ENCODE results near the gene RNASE1. TPM values are rescaled to one million over a fixed set of nuclear protein-coding genes. Genes with fewer than 3 reads are reported as not detected.

RNASE1 gene
- total and polyA plus RNA-seq, 10 of the 15 experiments (the other 5 are each of a cell fraction or from before 2014, with no cell fraction given) = 0.11 to 0.72 (median 0.38) TPM; not detected in 7

DNA sequence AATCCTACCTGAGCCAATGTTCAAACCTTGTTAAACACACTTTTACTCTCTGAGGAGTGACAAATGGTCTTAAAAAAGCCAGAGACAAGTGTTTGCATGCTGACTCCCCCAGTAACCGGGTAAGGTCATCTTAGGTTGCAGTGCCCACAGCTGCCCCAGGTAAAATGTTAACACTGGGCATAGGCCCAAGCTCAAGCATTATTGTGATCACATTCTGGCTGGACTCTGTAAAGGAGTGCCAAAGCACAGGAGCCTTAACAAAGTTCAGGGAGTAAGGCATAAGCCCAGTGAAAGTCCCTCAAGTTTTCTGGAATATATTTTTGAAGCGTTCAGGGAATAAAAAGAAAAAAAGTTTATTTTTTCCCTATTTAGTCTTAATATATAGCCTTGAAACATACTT lies 48.3 kb downstream of the RNASE1 start:
- H3K79me2 ChIP-seq (ENCODE audit: control insufficient read depth, insufficient read depth, low read length) = no peaks in the 10 kb centered on the region
- H3K4me3 ChIP-seq = no peak overlapping the region
- H4K20me1 ChIP-seq (ENCODE audit: control insufficient read depth, insufficient read depth) = no peaks in the 10 kb centered on the region
- H3K9ac ChIP-seq (ENCODE audit: control insufficient read depth, insufficient read depth, low read length) = no peak overlapping the region
- CTCF ChIA-PET = interaction anchor here (0.6 to 1.8 kb wide), 3 partner anchors 101 to 243 kb away, joined by 3 read pairs; no protein-coding TSS in a partner anchor
- POLR2A ChIA-PET = no interaction called here
- H3K4me1 ChIP-seq (ENCODE audit: control insufficient read depth, insufficient read depth, low read length) = no peaks in the 10 kb centered on the region
- H3K27ac ChIP-seq (ENCODE audit: control insufficient read depth, insufficient read depth) = no peak overlapping the region
- no peak for FAIRE-seq
- no peak overlapping the region for H3K4me2 ChIP-seq (ENCODE audit: control insufficient read depth, insufficient read depth)
- no peak for TF ChIP-seq PML (IDR thresholded peaks at IDR 0.05; ENCODE audit: low read length)
- TF ChIP-seq TCF12 (IDR thresholded peaks at IDR 0.05; ENCODE audit: low read depth, low read length) = no peak
- TF ChIP-seq, protein P1, sequence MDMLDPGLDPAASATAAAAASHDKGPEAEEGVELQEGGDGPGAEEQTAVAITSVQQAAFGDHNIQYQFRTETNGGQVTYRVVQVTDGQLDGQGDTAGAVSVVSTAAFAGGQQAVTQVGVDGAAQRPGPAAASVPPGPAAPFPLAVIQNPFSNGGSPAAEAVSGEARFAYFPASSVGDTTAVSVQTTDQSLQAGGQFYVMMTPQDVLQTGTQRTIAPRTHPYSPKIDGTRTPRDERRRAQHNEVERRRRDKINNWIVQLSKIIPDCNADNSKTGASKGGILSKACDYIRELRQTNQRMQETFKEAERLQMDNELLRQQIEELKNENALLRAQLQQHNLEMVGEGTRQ (IDR thresholded peaks at IDR 0.05; ENCODE audit: borderline replicate concordance, low read depth, low read length) = no peak
- TF ChIP-seq, protein P2, sequence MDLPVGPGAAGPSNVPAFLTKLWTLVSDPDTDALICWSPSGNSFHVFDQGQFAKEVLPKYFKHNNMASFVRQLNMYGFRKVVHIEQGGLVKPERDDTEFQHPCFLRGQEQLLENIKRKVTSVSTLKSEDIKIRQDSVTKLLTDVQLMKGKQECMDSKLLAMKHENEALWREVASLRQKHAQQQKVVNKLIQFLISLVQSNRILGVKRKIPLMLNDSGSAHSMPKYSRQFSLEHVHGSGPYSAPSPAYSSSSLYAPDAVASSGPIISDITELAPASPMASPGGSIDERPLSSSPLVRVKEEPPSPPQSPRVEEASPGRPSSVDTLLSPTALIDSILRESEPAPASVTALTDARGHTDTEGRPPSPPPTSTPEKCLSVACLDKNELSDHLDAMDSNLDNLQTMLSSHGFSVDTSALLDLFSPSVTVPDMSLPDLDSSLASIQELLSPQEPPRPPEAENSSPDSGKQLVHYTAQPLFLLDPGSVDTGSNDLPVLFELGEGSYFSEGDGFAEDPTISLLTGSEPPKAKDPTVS (IDR thresholded peaks at IDR 0.05; ENCODE audit: low read depth, low read length) = no peak
- no peak for TF ChIP-seq ESRRA (IDR thresholded peaks at IDR 0.05; ENCODE audit: low read length)
- TF ChIP-seq, protein P3, sequence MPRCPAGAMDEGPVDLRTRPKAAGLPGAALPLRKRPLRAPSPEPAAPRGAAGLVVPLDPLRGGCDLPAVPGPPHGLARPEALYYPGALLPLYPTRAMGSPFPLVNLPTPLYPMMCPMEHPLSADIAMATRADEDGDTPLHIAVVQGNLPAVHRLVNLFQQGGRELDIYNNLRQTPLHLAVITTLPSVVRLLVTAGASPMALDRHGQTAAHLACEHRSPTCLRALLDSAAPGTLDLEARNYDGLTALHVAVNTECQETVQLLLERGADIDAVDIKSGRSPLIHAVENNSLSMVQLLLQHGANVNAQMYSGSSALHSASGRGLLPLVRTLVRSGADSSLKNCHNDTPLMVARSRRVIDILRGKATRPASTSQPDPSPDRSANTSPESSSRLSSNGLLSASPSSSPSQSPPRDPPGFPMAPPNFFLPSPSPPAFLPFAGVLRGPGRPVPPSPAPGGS (IDR thresholded peaks at IDR 0.05; ENCODE audit: borderline replicate concordance, insufficient read depth, low read depth, low read length, poor library complexity, severe bottlenecking) = no peak
- TF ChIP-seq, protein P4, sequence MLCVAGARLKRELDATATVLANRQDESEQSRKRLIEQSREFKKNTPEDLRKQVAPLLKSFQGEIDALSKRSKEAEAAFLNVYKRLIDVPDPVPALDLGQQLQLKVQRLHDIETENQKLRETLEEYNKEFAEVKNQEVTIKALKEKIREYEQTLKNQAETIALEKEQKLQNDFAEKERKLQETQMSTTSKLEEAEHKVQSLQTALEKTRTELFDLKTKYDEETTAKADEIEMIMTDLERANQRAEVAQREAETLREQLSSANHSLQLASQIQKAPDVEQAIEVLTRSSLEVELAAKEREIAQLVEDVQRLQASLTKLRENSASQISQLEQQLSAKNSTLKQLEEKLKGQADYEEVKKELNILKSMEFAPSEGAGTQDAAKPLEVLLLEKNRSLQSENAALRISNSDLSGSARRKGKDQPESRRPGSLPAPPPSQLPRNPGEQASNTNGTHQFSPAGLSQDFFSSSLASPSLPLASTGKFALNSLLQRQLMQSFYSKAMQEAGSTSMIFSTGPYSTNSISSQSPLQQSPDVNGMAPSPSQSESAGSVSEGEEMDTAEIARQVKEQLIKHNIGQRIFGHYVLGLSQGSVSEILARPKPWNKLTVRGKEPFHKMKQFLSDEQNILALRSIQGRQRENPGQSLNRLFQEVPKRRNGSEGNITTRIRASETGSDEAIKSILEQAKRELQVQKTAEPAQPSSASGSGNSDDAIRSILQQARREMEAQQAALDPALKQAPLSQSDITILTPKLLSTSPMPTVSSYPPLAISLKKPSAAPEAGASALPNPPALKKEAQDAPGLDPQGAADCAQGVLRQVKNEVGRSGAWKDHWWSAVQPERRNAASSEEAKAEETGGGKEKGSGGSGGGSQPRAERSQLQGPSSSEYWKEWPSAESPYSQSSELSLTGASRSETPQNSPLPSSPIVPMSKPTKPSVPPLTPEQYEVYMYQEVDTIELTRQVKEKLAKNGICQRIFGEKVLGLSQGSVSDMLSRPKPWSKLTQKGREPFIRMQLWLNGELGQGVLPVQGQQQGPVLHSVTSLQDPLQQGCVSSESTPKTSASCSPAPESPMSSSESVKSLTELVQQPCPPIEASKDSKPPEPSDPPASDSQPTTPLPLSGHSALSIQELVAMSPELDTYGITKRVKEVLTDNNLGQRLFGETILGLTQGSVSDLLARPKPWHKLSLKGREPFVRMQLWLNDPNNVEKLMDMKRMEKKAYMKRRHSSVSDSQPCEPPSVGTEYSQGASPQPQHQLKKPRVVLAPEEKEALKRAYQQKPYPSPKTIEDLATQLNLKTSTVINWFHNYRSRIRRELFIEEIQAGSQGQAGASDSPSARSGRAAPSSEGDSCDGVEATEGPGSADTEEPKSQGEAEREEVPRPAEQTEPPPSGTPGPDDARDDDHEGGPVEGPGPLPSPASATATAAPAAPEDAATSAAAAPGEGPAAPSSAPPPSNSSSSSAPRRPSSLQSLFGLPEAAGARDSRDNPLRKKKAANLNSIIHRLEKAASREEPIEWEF (IDR thresholded peaks at IDR 0.05; ENCODE audit: insufficient replicate concordance, low read depth, low read length) = no peak
- no peak for TF ChIP-seq POLR2A (IDR thresholded peaks at IDR 0.05; ENCODE audit: low read depth, low read length)
- no peak for TF ChIP-seq JUNB (IDR thresholded peaks at IDR 0.05)
- TF ChIP-seq SMAD5 (IDR thresholded peaks at IDR 0.05; ENCODE audit: low read depth) = no peak
- TF ChIP-seq SMARCA5 (IDR thresholded peaks at IDR 0.05) = no peak
- TF ChIP-seq ZZZ3 (IDR thresholded peaks at IDR 0.05; ENCODE audit: control insufficient read depth, insufficient read length, low read depth) = no peak
- no peak for TF ChIP-seq RCOR1 (conservative IDR thresholded peaks at IDR 0.05; ENCODE audit: low read depth, low read length)
- TF ChIP-seq ZSCAN29 (IDR thresholded peaks at IDR 0.05) = no peak
- TF ChIP-seq CBX5 (IDR thresholded peaks at IDR 0.05; ENCODE audit: low read depth) = no peak
- H3K9me3 ChIP-seq (replicated peaks; ENCODE audit: control insufficient read depth, insufficient read depth, low read length) = peaks cover 9% of the 10 kb centered on the region; the same call in 2 of the 3 replicates
- no peaks in the 10 kb centered on the region for H3K36me3 ChIP-seq (ENCODE audit: control insufficient read depth in 2 of 2, insufficient read depth in 2 of 2, low read length in 1 of 2)
- intact Hi-C loops (cut with micrococcal nuclease; ENCODE audit: unreplicated experiment) = no loop called here
- in situ Hi-C loops (cut with MboI) = no loop called here
- ATAC-seq = no peak
- BruUV-seq (replicated peaks) = no TSS peak
- RAD21 ChIA-PET (ENCODE audit: unreplicated experiment) = no interaction called here
- SMC1A ChIA-PET (ENCODE audit: uncharacterized antibody, unreplicated experiment) = no interaction called here
- 56% methylated on average over 2 of the region's 2 CpGs for WGBS (ENCODE audit: insufficient coverage, insufficient replicate concordance, low lambda C conversion rate, missing lambda C conversion rate)
- H2AFZ ChIP-seq (ENCODE audit: control insufficient read depth, low read depth, low read length) = no peak overlapping the region
- DNase-seq (ENCODE audit: low read depth, low spot score) = no peak
- H3K27me3 ChIP-seq (replicated peaks in 1 of 2; ENCODE audit: control insufficient read depth in 2 of 2, insufficient read depth in 2 of 2, low read length in 1 of 2) = no peaks in the 10 kb centered on the region

All from GM12878 (cell line).